Measurements from ENCODE around the gene PCBP3.

- TF ChIP-seq GATA3 (IDR thresholded peaks at IDR 0.05; ENCODE audit: low read depth, low read length) (no peak), GATA2 (IDR thresholded peaks at IDR 0.05; ENCODE audit: low read depth, low read length) (no peak)
These were observed 161.3 kb downstream of the PCBP3 start for GRCh38 chr21:45804809-45805313.
